IMR-90 (cell line): ENCODE data around the gene TMEM200C. TPM values are rescaled to one million over a fixed set of nuclear protein-coding genes. Genes with fewer than 3 reads are reported as not detected.

Experiments
- ATAC-seq: fragments of 200-7000 bp; cut with Tn5 transposase; 2 replicates; pipeline ENCODE4 v1.9.1; 2020; ENCODE audit warnings: low read depth, mild to moderate bottlenecking, moderate library complexity
- BruUV-seq: library from RNA; stranded (reverse); fragments of 400-500 nt; replicated peaks from 2 replicates; lab custom pipeline; 2021; lab: Mats Ljungman, UMichigan
- CTCF ChIA-PET: fragments of 300-600 bp; formaldehyde crosslinking; extraction: SDS; loops from one replicate; lab custom pipeline; 2021; ENCODE audit warnings: antibody characterized with exemption; lab: Yijun Ruan, JAX
- POLR2A ChIA-PET: fragments of 300-600 bp; sonication (Branson Sonifier 250); formaldehyde crosslinking; loops from one replicate; lab custom pipeline; 2022; ENCODE audit warnings: antibody characterized with exemption; ENCODE audit not compliant: unreplicated experiment; lab: Charles Lee
- DNase-seq: peaks from one replicate; pipeline ENCODE4 v3.0.0; 2013
- H2AFZ ChIP-seq: replicated peaks from 2 replicates; pipeline ENCODE3; 2013; ENCODE audit warnings: low read length, mild to moderate bottlenecking; ENCODE audit not compliant: poor library complexity
- H2AK5ac ChIP-seq: 2 replicates; pipeline ENCODE4 v1.6.1; 2013; ENCODE audit warnings: low read depth, low read length, inconsistent platforms
- H2AK9ac ChIP-seq: replicated peaks from 2 replicates; pipeline ENCODE3; 2013; ENCODE audit warnings: mild to moderate bottlenecking, low read depth, low read length, moderate library complexity; ENCODE audit not compliant: poor library complexity
- H2BK120ac ChIP-seq: 2 replicates; pipeline ENCODE4 v1.6.1; 2013; ENCODE audit warnings: low read depth, low read length, inconsistent platforms
- H2BK15ac ChIP-seq: 3 replicates; pipeline ENCODE4 v1.6.1; 2013; ENCODE audit warnings: low read depth, low read length, inconsistent platforms
- H2BK20ac ChIP-seq: 2 replicates; pipeline ENCODE4 v1.6.1; 2013; ENCODE audit warnings: low read depth, mild to moderate bottlenecking, inconsistent platforms, low read length, moderate library complexity
- H2BK5ac ChIP-seq: 2 replicates; pipeline ENCODE4 v1.6.1; 2013; ENCODE audit warnings: mild to moderate bottlenecking, low read depth, low read length, inconsistent platforms; ENCODE audit not compliant: poor library complexity, severe bottlenecking
- H3K14ac ChIP-seq: replicated peaks from 2 replicates; pipeline ENCODE4 v1.6.1; 2013; ENCODE audit warnings: low read depth, low read length, inconsistent platforms
- H3K18ac ChIP-seq: 2 replicates; pipeline ENCODE4 v1.6.1; 2013; ENCODE audit warnings: low read depth, low read length, control low read depth
- H3K23ac ChIP-seq: 2 replicates; pipeline ENCODE4 v1.6.1; 2013; ENCODE audit warnings: low read depth, low read length, inconsistent platforms
- H3K27ac ChIP-seq: 2 replicates; pipeline ENCODE4 v1.5.1; 2013; ENCODE audit warnings: mild to moderate bottlenecking, control low read depth, low read length; ENCODE audit not compliant: insufficient read depth
- H3K27me3 ChIP-seq: 2 replicates; pipeline ENCODE4 v1.6.1; 2013; ENCODE audit warnings: low read length; ENCODE audit not compliant: control insufficient read depth, insufficient read depth
- H3K36me3 ChIP-seq: 2 replicates; pipeline ENCODE4 v1.6.1; 2013; ENCODE audit warnings: low read length, mixed read lengths; ENCODE audit not compliant: control insufficient read depth, insufficient read depth
- H3K4ac ChIP-seq: 2 replicates; pipeline ENCODE4 v1.6.1; 2013; ENCODE audit warnings: low read depth, low read length, inconsistent platforms
- H3K4me1 ChIP-seq: 2 replicates; pipeline ENCODE4 v1.6.1; 2013; ENCODE audit warnings: low read length, mixed read lengths; ENCODE audit not compliant: control insufficient read depth, insufficient read depth
- H3K4me2 ChIP-seq: 2 replicates; pipeline ENCODE4 v1.6.1; 2013; ENCODE audit warnings: low read depth, mild to moderate bottlenecking, control low read depth, low read length, moderate library complexity
- H3K4me3 ChIP-seq: 2 replicates; pipeline ENCODE4 v1.5.1; 2013; ENCODE audit warnings: low read depth, mild to moderate bottlenecking, control low read depth, low read length, moderate library complexity; ENCODE audit not compliant: insufficient read depth
- H3K56ac ChIP-seq: 2 replicates; pipeline ENCODE4 v1.6.1; 2013; ENCODE audit warnings: low read length, inconsistent platforms; ENCODE audit not compliant: insufficient read depth; ENCODE audit errors: extremely low read depth
- H3K79me1 ChIP-seq, 2 experiments: 2 replicates each; pipeline ENCODE4 v1.6.1; 2013; ENCODE audit warnings: low read length in 2 of 2, inconsistent platforms in 1 of 2, low read depth in 1 of 2
- H3K9ac ChIP-seq: 2 replicates; pipeline ENCODE4 v1.6.1; 2013; ENCODE audit warnings: low read depth, low read length, control low read depth
- H3K9me1 ChIP-seq: 2 replicates; pipeline ENCODE4 v1.6.1; 2013; ENCODE audit warnings: low read length, inconsistent platforms; ENCODE audit not compliant: insufficient read depth
- H3K9me3 ChIP-seq: 2 replicates; pipeline ENCODE4 v1.6.1; 2013; ENCODE audit warnings: low read length; ENCODE audit not compliant: control insufficient read depth, insufficient read depth
- H4K20me1 ChIP-seq: 2 replicates; pipeline ENCODE4 v1.6.1; 2013; ENCODE audit warnings: low read length, inconsistent platforms; ENCODE audit not compliant: insufficient read depth
- H4K5ac ChIP-seq: 2 replicates; pipeline ENCODE4 v1.6.1; 2013; ENCODE audit warnings: mild to moderate bottlenecking, low read depth, low read length, control low read depth
- H4K8ac ChIP-seq, 2 experiments: 2 replicates each; pipeline ENCODE4 v1.6.1; 2013; ENCODE audit warnings: low read depth in 2 of 2, low read length in 2 of 2, control low read depth in 1 of 2, inconsistent platforms in 1 of 2
- H4K91ac ChIP-seq: 2 replicates; pipeline ENCODE4 v1.6.1; 2013; ENCODE audit warnings: low read depth, low read length, inconsistent platforms; ENCODE audit not compliant: insufficient read depth
- BHLHE40 ChIP-seq: fragments of 150-350 bp; IDR thresholded peaks from 2 replicates; pipeline ENCODE4 v1.6.1; 2016; ENCODE audit warnings: mild to moderate bottlenecking, low read depth, low read length
- CHD1 ChIP-seq: IDR thresholded peaks from 2 replicates; pipeline ENCODE4 v1.6.1; 2012; ENCODE audit warnings: low read depth, low read length, improper control_type of control experiment
- FOS ChIP-seq: fragments of 150-350 bp; IDR thresholded peaks from 2 replicates; pipeline ENCODE4 v1.6.1; 2016; ENCODE audit warnings: low read depth, low read length
- MAFK ChIP-seq: IDR thresholded peaks from 2 replicates; pipeline ENCODE4 v1.6.1; 2012; ENCODE audit warnings: low read depth, low read length, improper control_type of control experiment
- MAZ ChIP-seq: IDR thresholded peaks from 2 replicates; pipeline ENCODE4 v1.6.1; 2012; ENCODE audit warnings: low read depth, mild to moderate bottlenecking, low read length, improper control_type of control experiment, moderate library complexity, borderline replicate concordance
- MXI1 ChIP-seq: IDR thresholded peaks from 2 replicates; pipeline ENCODE4 v1.6.1; 2012; ENCODE audit warnings: low read depth, mild to moderate bottlenecking, low read length, moderate library complexity, borderline replicate concordance
- NFE2L2 ChIP-seq: fragments of 150-350 bp; IDR thresholded peaks from 2 replicates; pipeline ENCODE4 v1.6.1; 2016; ENCODE audit warnings: low read depth, mild to moderate bottlenecking, low read length
- POLR2A ChIP-seq: IDR thresholded peaks from 2 replicates; pipeline ENCODE4 v1.6.1; 2012; ENCODE audit warnings: mild to moderate bottlenecking, low read depth, low read length
- RAD21 ChIP-seq: IDR thresholded peaks from 2 replicates; pipeline ENCODE4 v1.6.1; 2012; ENCODE audit warnings: low read length, improper control_type of control experiment
- RCOR1 ChIP-seq: IDR thresholded peaks from 2 replicates; pipeline ENCODE4 v1.6.1; 2012; ENCODE audit warnings: mild to moderate bottlenecking, low read length, improper control_type of control experiment; ENCODE audit not compliant: insufficient replicate concordance
- RFX5 ChIP-seq: IDR thresholded peaks from 2 replicates; pipeline ENCODE4 v1.8.0; 2012; ENCODE audit warnings: low read depth, mild to moderate bottlenecking, low read length, moderate library complexity
- SMC3 ChIP-seq: fragments of 150-350 bp; IDR thresholded peaks from 2 replicates; pipeline ENCODE4 v1.6.1; 2016; ENCODE audit warnings: low read depth, mild to moderate bottlenecking, antibody characterized with exemption, low read length, moderate library complexity
- WGBS, 2 experiments: methylation state at CpG; one replicate each; pipeline versions ENCODE4 v1.1.5 to v1.1.7; 2013; ENCODE audit warnings: missing lambda C conversion rate in 2 of 2; ENCODE audit not compliant: insufficient read length in 1 of 2; ENCODE audit errors: extremely low coverage in 2 of 2; 5-methylcytosine and 5-hydroxymethylcytosine counted together
- dilution Hi-C: fragments of 300-500 bp; cut with HindIII; formaldehyde crosslinking; loops from one replicate; pipeline ENCODE4 v1.14.3; 2018; ENCODE audit warnings: low sequenced_read_pairs; ENCODE audit not compliant: unreplicated experiment
- in situ Hi-C: fragments of 300-500 bp; cut with MboI; formaldehyde crosslinking; loops from 3 replicates; pipeline ENCODE4 v1.14.3; 2019; ENCODE audit warnings: low sequenced_read_pairs, inconsistent platforms, mixed read lengths
- intact Hi-C: fragments of 100-400 bp; cut with micrococcal nuclease; formaldehyde crosslinking; loops from 2 replicates; pipeline ENCODE4 v1.10.0; 2022
- polyA plus RNA-seq, 3 experiments: library from polyadenylated mRNA; depleted of rRNA; stranded (reverse); fragments of >200 nt; gene quantifications; 2 replicates each; pipeline ENCODE4 v1.2.3, GENCODE V29; 2012; ENCODE audit warnings: low replicate concordance in 1 of 3
- total RNA-seq: library from RNA; depleted of rRNA; stranded (reverse); fragments of >200 nt; gene quantifications from 2 replicates; pipeline ENCODE4 v1.2.3, GENCODE V29; 2012
- TF ChIP-seq, protein P1 (sequence below): fragments of 150-350 bp; IDR thresholded peaks from 2 replicates; pipeline ENCODE4 v1.6.1; 2017; ENCODE audit warnings: mild to moderate bottlenecking, antibody characterized with exemption, low read length, low read depth
- TF ChIP-seq, protein P2 (sequence below): conservative IDR thresholded peaks from 2 replicates; pipeline ENCODE4 v1.5.1; 2012; ENCODE audit warnings: mild to moderate bottlenecking, low read depth, low read length, improper control_type of control experiment
- TF ChIP-seq, protein P3 (sequence below): fragments of 150-350 bp; IDR thresholded peaks from 2 replicates; pipeline ENCODE4 v1.6.1; 2016; ENCODE audit warnings: low read depth, mild to moderate bottlenecking, low read length, moderate library complexity, borderline replicate concordance

The TMEM200C gene
- total and polyA plus RNA-seq, 2 of the 4 experiments (the other 2 are of a cell fraction) = 1.4 to 2.5 TPM

DNA sequence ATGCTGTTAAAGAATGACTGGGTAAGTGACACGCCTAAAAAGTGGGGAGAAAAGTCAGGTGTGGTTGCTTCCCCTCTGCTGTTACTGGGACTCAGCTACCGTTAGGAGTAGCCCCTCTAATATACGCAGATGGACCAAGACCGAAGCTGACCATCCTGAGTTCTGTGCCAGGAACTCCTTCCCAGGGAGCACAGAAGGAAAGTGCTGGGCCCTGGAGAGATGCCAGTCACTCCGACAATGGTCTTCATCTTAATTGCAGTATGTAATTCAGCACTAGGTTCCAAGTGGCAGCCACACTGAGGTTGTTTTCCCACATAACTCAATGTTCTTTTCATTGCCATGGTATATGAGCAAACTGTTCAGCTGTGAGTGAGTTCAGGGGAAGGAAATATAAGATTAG, 19.6 kb upstream of the TMEM200C start:
- peaks cover 2% of the 10 kb centered on the region; the same call in 1 of the 2 replicates for H3K4me1 ChIP-seq
- H3K18ac ChIP-seq = no peak overlapping the region
- ChIA-PET POLR2A (no interaction called here), CTCF (interaction anchor here (0.6 to 1.3 kb wide), 2 partner anchors 21 to 95 kb away, joined by 3 read pairs; no protein-coding TSS in a partner anchor)
- H3K14ac ChIP-seq = no peak overlapping the region
- no peaks in the 10 kb centered on the region for H3K27me3 ChIP-seq
- H2BK5ac ChIP-seq = no peak overlapping the region
- ATAC-seq (no peak), DNase-seq (no peak)
- no peak overlapping the region for H2AFZ ChIP-seq
- intact Hi-C loops (no loop called here), in situ Hi-C loops (no loop called here), dilution Hi-C loops (no loop called here)
- no TSS peak for BruUV-seq
- no peak overlapping the region for H3K27ac ChIP-seq
- no peak overlapping the region; the same call in 1 of the 2 replicates for H4K91ac ChIP-seq
- H4K8ac ChIP-seq = no peak overlapping the region
- no peak overlapping the region for H2BK15ac ChIP-seq
- H4K20me1 ChIP-seq = no peaks in the 10 kb centered on the region
- H3K36me3 ChIP-seq = no peaks in the 10 kb centered on the region
- no peak overlapping the region for H2BK120ac ChIP-seq
- H4K5ac ChIP-seq = no peak overlapping the region
- no peak overlapping the region for H3K56ac ChIP-seq
- no peak overlapping the region for H2BK20ac ChIP-seq
- no peak overlapping the region for H3K4me2 ChIP-seq
- H3K9ac ChIP-seq = no peak overlapping the region
- no peak overlapping the region for H2AK5ac ChIP-seq
- H3K4me3 ChIP-seq = no peak overlapping the region
- WGBS, 2 experiments = 80% methylated on average over 3 of the region's 5 CpGs; no CpG with 5 or more reads in 1 of the 2 experiments
- no peaks in the 10 kb centered on the region for H3K79me1 ChIP-seq
- TF ChIP-seq MXI1 = no peak
- TF ChIP-seq, protein P1, sequence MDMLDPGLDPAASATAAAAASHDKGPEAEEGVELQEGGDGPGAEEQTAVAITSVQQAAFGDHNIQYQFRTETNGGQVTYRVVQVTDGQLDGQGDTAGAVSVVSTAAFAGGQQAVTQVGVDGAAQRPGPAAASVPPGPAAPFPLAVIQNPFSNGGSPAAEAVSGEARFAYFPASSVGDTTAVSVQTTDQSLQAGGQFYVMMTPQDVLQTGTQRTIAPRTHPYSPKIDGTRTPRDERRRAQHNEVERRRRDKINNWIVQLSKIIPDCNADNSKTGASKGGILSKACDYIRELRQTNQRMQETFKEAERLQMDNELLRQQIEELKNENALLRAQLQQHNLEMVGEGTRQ = no peak
- TF ChIP-seq SMC3 = no peak
- no peak for TF ChIP-seq BHLHE40
- TF ChIP-seq RFX5 = no peak
- no peak for TF ChIP-seq FOS
- TF ChIP-seq, protein P2, sequence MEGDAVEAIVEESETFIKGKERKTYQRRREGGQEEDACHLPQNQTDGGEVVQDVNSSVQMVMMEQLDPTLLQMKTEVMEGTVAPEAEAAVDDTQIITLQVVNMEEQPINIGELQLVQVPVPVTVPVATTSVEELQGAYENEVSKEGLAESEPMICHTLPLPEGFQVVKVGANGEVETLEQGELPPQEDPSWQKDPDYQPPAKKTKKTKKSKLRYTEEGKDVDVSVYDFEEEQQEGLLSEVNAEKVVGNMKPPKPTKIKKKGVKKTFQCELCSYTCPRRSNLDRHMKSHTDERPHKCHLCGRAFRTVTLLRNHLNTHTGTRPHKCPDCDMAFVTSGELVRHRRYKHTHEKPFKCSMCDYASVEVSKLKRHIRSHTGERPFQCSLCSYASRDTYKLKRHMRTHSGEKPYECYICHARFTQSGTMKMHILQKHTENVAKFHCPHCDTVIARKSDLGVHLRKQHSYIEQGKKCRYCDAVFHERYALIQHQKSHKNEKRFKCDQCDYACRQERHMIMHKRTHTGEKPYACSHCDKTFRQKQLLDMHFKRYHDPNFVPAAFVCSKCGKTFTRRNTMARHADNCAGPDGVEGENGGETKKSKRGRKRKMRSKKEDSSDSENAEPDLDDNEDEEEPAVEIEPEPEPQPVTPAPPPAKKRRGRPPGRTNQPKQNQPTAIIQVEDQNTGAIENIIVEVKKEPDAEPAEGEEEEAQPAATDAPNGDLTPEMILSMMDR = no peak
- TF ChIP-seq POLR2A = no peak
- no peak for TF ChIP-seq MAZ
- TF ChIP-seq, protein P3, sequence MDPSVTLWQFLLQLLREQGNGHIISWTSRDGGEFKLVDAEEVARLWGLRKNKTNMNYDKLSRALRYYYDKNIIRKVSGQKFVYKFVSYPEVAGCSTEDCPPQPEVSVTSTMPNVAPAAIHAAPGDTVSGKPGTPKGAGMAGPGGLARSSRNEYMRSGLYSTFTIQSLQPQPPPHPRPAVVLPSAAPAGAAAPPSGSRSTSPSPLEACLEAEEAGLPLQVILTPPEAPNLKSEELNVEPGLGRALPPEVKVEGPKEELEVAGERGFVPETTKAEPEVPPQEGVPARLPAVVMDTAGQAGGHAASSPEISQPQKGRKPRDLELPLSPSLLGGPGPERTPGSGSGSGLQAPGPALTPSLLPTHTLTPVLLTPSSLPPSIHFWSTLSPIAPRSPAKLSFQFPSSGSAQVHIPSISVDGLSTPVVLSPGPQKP = no peak
- TF ChIP-seq MAFK = no peak
- no peak for TF ChIP-seq NFE2L2
- no peak for TF ChIP-seq RCOR1
- no peak for TF ChIP-seq CHD1
- TF ChIP-seq RAD21 = no peak
- H3K9me1 ChIP-seq = peaks cover 8% of the 10 kb centered on the region; the same call in 1 of the 2 replicates
- no peaks in the 10 kb centered on the region for H3K9me3 ChIP-seq
- H3K23ac ChIP-seq = no peak overlapping the region; the same call in 1 of the 2 replicates
- no peak overlapping the region for H3K4ac ChIP-seq
- no peak overlapping the region for H2AK9ac ChIP-seq
